ENCODE results near the gene NRG3.
"Not testable (repeated sequence)": the region's sequence is repeated elsewhere in the genome, so short reads cannot be mapped to it uniquely, and the experiment has no call there.

DNA sequence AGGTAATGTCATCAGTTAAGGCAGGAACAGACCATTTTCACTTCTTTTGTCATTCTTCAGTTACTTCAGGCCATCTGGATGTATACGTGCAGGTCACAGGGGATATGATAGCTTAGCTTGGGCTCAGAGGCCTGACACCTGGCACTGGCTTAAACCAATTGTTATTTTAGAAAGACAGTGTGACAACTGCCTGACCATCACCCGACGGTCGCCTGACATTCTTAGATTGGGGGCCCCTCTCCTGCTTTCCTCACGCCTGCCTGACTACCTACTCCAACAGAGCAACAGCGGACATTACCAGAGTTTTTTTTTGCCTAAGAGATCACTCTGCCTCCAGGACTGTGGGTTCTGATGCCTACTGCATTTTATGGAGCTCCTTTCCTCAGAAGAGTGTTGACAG, 803.5 kb downstream of the NRG3 start:
- TF ChIP-seq, protein P1, sequence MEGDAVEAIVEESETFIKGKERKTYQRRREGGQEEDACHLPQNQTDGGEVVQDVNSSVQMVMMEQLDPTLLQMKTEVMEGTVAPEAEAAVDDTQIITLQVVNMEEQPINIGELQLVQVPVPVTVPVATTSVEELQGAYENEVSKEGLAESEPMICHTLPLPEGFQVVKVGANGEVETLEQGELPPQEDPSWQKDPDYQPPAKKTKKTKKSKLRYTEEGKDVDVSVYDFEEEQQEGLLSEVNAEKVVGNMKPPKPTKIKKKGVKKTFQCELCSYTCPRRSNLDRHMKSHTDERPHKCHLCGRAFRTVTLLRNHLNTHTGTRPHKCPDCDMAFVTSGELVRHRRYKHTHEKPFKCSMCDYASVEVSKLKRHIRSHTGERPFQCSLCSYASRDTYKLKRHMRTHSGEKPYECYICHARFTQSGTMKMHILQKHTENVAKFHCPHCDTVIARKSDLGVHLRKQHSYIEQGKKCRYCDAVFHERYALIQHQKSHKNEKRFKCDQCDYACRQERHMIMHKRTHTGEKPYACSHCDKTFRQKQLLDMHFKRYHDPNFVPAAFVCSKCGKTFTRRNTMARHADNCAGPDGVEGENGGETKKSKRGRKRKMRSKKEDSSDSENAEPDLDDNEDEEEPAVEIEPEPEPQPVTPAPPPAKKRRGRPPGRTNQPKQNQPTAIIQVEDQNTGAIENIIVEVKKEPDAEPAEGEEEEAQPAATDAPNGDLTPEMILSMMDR (conservative IDR thresholded peaks at IDR 0.05 in 1 of 2, IDR thresholded peaks at IDR 0.05 in 1 of 2; ENCODE audit: low read depth in 1 of 2, low read length in 2 of 2), result not testable (repeated sequence)
- not testable (repeated sequence) for TF ChIP-seq EZH2 (IDR thresholded peaks at IDR 0.05; ENCODE audit: low read length, missing control alignments)

All from fibroblast of lung (primary cell).